ENCODE data around the gene STON1. TPM values are rescaled to one million over a fixed set of nuclear protein-coding genes. Genes with fewer than 3 reads are reported as not detected.

The STON1 gene
- total RNA-seq, 2 donors from 2014 or later, result 34.0 to 48.7 TPM

GRCh38 chr2:48586433-48586832 lies 56.5 kb downstream of the STON1 start:
- H3K36me3 ChIP-seq, result no peaks in the 10 kb centered on the region
- no peaks in the 10 kb centered on the region for H3K27me3 ChIP-seq (replicated peaks; ENCODE audit: insufficient read depth)
- H3K4me1 ChIP-seq (replicated peaks), result no peaks in the 10 kb centered on the region
- no peak for DNase-seq (ENCODE audit: low spot score)
- H3K27ac ChIP-seq, result no peak overlapping the region
- intact Hi-C loops (cut with DNase I), result loop anchor here (5.0 to 10.0 kb wide), 3 partner anchors 54 to 679 kb away; partner anchors contain the start of genes FBXO11 and STON1
- no peak for TF ChIP-seq POLR2AphosphoS5 (IDR thresholded peaks at IDR 0.05)
- no peak for TF ChIP-seq POLR2A (IDR thresholded peaks at IDR 0.05)
- TF ChIP-seq, protein P1, sequence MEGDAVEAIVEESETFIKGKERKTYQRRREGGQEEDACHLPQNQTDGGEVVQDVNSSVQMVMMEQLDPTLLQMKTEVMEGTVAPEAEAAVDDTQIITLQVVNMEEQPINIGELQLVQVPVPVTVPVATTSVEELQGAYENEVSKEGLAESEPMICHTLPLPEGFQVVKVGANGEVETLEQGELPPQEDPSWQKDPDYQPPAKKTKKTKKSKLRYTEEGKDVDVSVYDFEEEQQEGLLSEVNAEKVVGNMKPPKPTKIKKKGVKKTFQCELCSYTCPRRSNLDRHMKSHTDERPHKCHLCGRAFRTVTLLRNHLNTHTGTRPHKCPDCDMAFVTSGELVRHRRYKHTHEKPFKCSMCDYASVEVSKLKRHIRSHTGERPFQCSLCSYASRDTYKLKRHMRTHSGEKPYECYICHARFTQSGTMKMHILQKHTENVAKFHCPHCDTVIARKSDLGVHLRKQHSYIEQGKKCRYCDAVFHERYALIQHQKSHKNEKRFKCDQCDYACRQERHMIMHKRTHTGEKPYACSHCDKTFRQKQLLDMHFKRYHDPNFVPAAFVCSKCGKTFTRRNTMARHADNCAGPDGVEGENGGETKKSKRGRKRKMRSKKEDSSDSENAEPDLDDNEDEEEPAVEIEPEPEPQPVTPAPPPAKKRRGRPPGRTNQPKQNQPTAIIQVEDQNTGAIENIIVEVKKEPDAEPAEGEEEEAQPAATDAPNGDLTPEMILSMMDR (IDR thresholded peaks at IDR 0.05), result no peak
- no peaks in the 10 kb centered on the region for H3K9me3 ChIP-seq
- 48% methylated on average over 4 of the region's 4 CpGs for WGBS
- H3K4me3 ChIP-seq, result no peak overlapping the region

DNA sequence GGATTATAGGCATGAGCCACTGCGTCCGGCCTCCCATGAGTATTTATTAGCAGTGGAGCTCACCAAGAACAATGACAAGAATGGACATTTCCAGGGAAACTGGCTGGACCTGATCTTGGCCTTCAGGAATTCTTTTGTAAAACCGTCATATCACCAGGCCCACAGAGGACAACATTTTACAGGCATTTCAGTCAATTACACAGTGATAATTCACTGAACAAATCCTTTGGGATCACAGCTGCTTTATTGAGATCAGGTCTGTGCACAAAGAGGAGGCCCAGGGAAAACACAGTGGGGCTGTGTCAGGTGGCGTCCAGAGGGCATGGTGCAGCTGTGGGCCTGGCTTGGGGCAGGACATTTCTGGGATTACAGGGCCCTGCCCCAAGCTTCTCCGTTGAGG lies 57.6 kb downstream of the STON1 start:
- H3K27ac ChIP-seq, result no peak overlapping the region
- H3K36me3 ChIP-seq, result no peaks in the 10 kb centered on the region
- no peaks in the 10 kb centered on the region for H3K4me1 ChIP-seq (replicated peaks)
- H3K9me3 ChIP-seq, result no peaks in the 10 kb centered on the region
- no peaks in the 10 kb centered on the region for H3K27me3 ChIP-seq (replicated peaks; ENCODE audit: insufficient read depth)
- 56% methylated on average over 5 of the region's 5 CpGs for WGBS
- no peak overlapping the region for H3K4me3 ChIP-seq
- no peak for DNase-seq (ENCODE audit: low spot score)
- intact Hi-C loops (cut with DNase I), result loop anchor here (5.0 to 10.0 kb wide), 3 partner anchors 55 to 680 kb away; partner anchors contain the start of genes FBXO11 and STON1
- TF ChIP-seq, protein P1 (IDR thresholded peaks at IDR 0.05), result no peak
- TF ChIP-seq POLR2A (IDR thresholded peaks at IDR 0.05) (no peak), POLR2AphosphoS5 (IDR thresholded peaks at IDR 0.05) (no peak)

DNA sequence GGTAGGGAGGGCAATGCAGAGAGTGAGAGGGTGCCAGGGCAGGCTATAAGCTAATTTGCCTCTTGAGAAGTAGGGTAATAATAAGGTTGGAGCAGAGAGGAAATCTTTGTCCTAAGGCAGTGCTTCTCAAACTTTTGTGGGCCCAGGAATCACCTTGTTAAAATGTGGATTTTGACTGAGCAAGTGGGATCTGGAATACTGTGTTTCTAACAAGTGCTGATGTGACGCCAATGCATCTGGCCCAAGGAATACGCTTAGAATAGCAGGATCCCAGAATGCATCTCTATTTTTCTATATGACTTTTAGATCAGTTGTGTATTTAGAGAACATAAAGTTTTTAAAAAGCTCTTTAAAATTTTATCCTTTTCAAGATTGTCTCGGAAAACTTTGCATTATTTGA lies 58.0 kb downstream of the STON1 start:
- DNase-seq (ENCODE audit: low spot score), result no peak
- no peaks in the 10 kb centered on the region for H3K9me3 ChIP-seq
- no peaks in the 10 kb centered on the region for H3K36me3 ChIP-seq
- intact Hi-C loops (cut with DNase I), result loop anchor here (5.0 to 10.0 kb wide), 3 partner anchors 56 to 681 kb away; partner anchors contain the start of genes FBXO11 and STON1
- TF ChIP-seq, protein P1 (IDR thresholded peaks at IDR 0.05), result no peak
- TF ChIP-seq POLR2A (IDR thresholded peaks at IDR 0.05) (no peak), POLR2AphosphoS5 (IDR thresholded peaks at IDR 0.05) (no peak)
- H3K4me3 ChIP-seq, result no peak overlapping the region
- no peaks in the 10 kb centered on the region for H3K4me1 ChIP-seq (replicated peaks)
- no peaks in the 10 kb centered on the region for H3K27me3 ChIP-seq (replicated peaks; ENCODE audit: insufficient read depth)
- no peak overlapping the region for H3K27ac ChIP-seq
- WGBS, result 85% methylated on average over 3 of the region's 3 CpGs

DNA sequence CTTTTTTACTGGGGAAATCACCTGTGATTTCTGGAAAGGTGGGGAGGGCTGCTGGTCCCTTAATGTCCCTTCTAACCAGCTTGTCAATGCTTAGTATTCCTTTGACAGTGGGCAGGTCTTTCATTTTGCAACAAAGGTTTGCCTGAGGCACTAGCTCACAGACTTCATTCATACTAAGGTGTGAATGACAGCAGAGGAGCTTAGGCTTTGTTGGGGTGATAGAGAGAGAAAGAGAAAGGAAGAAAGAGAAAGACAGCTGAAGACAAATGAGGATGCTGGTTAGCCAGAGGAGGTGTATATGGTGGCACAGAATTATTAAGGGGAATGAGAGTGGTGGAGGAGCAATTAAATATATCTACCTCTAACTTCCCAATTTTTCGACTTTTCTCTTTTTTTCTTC lies 58.8 kb downstream of the STON1 start:
- 92% methylated on average over 1 of the region's 1 CpG for WGBS
- DNase-seq (ENCODE audit: low spot score), result no peak
- TF ChIP-seq POLR2A (IDR thresholded peaks at IDR 0.05), result no peak
- TF ChIP-seq, protein P1 (IDR thresholded peaks at IDR 0.05), result no peak
- no peak for TF ChIP-seq POLR2AphosphoS5 (IDR thresholded peaks at IDR 0.05)
- H3K4me1 ChIP-seq (replicated peaks), result no peaks in the 10 kb centered on the region
- no peaks in the 10 kb centered on the region for H3K27me3 ChIP-seq (replicated peaks; ENCODE audit: insufficient read depth)
- no peak overlapping the region for H3K27ac ChIP-seq
- intact Hi-C loops (cut with DNase I), result loop anchor here (5.0 to 10.0 kb wide), 3 partner anchors 56 to 681 kb away; partner anchors contain the start of genes FBXO11 and STON1
- H3K4me3 ChIP-seq, result no peak overlapping the region
- no peaks in the 10 kb centered on the region for H3K9me3 ChIP-seq
- no peaks in the 10 kb centered on the region for H3K36me3 ChIP-seq

DNA sequence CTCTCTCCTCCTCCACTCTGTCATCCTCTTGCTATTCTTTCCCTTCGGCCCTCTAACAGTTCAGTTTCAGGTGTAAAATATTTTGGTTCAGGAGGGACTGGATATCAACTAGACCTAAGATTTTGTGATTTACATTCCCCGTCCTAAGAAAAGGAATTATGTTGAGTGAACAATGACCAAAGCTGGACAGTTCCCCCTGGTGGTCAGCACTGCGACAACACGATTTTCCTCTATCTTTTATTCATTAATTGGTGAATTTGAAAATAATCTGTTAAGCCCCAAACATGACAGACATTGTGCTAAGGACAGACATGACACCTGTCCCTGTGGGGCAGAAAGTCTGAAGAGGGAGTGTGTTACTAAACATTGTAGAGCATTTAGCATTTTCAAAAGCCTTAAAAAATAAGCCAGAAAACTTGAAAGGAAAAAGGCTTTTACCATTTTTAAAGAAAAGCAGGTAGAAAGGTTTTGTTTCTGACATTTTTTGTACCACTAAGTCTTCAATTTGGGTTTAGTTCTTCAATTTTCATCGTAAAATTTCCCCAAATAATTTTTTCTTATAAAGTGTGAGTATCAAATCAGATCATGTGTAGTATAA lies 59.3 kb downstream of the STON1 start:
- Histone ChIP-seq H3K4me3 (no peak overlapping the region), H3K9me3 (no peaks in the 10 kb centered on the region), H3K36me3 (no peaks in the 10 kb centered on the region), H3K27me3 (replicated peaks; ENCODE audit: insufficient read depth) (no peaks in the 10 kb centered on the region), H3K27ac (no peak overlapping the region), H3K4me1 (replicated peaks) (no peaks in the 10 kb centered on the region)
- TF ChIP-seq POLR2AphosphoS5 (IDR thresholded peaks at IDR 0.05) (no peak), POLR2A (IDR thresholded peaks at IDR 0.05) (no peak)
- TF ChIP-seq, protein P1 (IDR thresholded peaks at IDR 0.05), result peak; percentile 59 to 77 (median 68)
- WGBS, result 30% methylated on average over 5 of the region's 5 CpGs
- intact Hi-C loops (cut with DNase I), result loop anchor here (5.0 to 10.0 kb wide), 3 partner anchors 57 to 682 kb away; partner anchors contain the start of genes FBXO11 and STON1
- DNase-seq (ENCODE audit: low spot score), result no peak

Measured in prostate gland (tissue), 2 donors.